T47D (cell line): ENCODE data around the gene MEGF11.
A peak's percentile ranks its signal among the peaks of the same experiment; 100 is the strongest.

Experiments
- DNase-seq, 2 experiments: peaks; one replicate each; pipeline versions ENCODE4 v3.0.0 to v3.0.0-alpha.2; 2011 to 2012; ENCODE audit warnings: low read depth in 1 of 2, low spot score in 1 of 2
- JUND ChIP-seq: IDR thresholded peaks from 2 replicates; pipeline ENCODE4 v1.6.1; 2012; ENCODE audit warnings: low read depth
- in situ Hi-C: cut with HindIII; loops from 2 replicates; pipeline ENCODE4 v1.10.0; 2016; ENCODE audit warnings: low sequenced_read_pairs, low pct_unique_long_range_greater_than_20kb

Gene MEGF11

DNA sequence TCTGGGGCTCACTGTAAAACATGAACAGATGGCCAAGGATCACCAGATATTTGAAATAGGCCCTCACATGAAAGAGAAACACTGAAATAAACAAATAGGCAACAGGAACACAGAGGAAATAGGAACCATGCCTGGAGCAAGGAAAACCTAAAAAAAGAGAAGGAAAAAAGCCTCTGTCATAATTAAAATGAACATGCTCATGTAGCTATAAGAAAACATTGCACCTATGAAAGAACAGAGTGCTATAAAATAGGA, 281.9 kb downstream of the MEGF11 start:
- DNase-seq = no peak
- no peak for TF ChIP-seq JUND
- in situ Hi-C loops = no loop called here

DNA sequence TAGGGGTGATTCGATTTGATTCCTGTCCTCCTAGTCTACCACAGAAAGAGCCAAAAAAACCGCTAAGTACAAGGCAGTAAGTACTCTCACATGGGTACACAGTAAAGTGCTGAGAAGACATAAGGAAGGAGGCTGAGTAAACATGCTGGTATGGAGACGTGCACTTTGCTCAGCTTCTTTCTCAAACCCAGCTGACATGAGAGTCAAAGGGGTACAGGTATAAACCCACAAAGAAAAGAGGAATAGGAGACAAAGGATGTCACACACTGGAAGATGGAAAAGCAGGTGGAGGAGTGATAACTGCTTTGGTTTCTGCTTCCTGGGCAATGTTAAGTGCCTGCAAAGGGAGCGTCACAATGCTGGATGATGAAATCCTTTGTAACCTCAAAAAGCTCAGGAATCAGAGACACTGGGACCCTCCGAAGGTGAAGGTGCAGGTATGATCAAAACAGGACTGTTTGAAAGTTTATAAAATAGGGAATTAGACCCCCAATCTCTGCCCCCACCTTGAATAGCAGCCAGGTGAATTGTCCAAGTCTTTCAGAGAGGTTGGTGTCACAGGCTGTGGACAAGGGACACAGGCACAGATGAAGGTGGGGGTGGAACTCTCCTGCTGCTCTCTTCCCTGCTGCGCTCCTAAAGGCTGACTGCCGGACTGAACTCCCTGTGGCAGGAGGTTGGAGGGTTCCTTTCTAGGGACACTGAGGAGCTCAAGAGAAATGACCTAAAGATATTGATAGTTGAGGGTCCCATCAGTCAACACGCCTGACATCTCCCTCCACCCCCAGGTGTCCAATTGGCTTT, 282.4 kb downstream of the MEGF11 start:
- no peak for TF ChIP-seq JUND
- in situ Hi-C loops = no loop called here
- peak in 1 of 2 experiments; percentile 20 for DNase-seq

DNA sequence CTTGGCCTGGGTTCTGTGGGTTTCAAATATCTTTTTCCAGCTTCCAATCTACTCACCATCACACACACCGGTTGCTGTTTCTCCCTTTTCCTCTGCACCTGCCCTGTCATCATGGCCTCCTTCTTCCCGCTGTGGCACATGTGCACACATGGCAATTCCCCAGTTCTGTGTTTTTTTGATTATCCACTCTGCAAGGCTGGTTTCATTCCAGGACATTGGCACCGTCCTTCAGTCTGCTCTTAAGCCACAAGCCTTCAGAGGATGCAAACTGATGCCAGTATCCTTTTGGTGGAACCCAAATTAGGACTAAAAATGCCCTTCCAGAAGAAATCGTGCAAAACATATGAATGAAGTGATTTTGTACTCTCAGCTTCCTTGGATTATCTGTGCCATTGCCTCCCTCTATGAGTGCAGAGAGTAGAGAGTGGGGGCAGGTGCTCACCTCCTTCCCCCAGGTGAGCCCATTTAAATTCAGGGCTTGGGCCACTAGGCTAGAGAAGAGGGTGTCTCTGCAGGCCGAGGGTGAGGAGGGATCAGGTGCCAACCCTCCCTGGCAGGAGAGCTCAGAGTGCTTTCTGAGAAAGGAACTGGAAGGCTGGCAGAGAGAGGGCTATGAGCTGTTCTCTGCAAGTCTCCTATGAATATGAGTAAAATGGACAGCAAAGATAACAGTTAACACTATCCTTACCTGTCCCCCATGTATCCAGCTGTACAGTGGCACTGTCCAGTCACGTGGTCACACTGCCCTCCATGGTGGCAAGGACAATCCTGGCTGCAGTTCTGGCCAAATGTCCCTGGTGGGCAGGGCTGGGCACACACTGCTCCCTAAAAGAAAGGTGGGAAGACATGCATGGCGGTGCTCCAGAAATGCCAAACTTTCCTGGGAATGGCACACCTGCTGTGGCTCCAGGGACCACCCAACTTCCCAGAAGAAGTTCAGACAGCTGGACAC, 283.4 kb downstream of the MEGF11 start:
- in situ Hi-C loops = no loop called here
- no peak for DNase-seq
- TF ChIP-seq JUND = no peak

DNA sequence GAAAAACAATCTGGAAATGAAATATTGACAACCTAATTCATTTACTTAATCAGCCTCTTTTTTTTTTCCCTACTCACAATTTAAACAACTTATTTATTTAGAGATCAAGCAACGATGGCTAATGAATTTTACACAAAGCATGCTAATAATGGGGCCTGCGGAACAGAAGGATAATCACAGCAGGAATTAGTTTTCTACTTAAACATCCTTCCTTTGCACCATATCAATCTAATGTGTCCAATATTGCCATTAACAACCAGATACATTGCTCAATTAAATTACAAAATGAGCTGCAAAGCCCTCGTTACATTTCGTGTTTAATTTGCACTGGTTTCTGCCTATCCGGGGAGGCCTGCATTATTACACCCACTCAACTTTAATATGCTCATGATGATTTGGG, 285.0 kb downstream of the MEGF11 start:
- DNase-seq = no peak
- in situ Hi-C loops = no loop called here
- no peak for TF ChIP-seq JUND

DNA sequence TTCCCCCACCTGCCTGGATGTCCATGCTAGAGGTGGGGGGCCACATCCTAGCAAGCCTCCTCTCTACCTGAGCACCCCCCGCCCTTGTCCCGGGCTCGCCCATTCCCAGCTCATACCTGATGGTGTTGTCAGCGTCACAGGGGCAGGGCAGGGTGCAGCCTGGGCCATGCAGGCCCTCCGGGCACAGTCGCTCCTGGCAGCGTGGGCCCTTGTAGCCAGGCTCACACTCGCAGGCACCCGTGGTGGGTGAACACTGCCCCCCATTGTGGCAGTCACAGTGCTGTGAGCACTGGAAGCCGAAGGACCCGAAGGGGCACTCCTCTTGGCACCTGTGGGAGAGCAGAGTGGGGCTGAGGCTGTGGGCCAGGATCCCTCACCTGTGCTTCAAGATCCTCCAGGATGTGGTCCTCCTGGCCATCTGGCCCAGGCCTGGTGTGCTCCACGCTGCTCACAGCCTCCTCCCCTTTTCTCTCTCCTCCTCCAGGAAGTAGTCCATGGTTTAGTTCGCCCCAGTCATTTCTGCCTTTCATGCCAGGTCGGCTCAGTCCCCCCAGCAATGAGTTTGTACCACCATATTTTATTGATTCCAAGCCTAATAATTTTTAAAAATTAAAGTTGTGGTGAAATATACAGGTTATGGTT, 288.6 kb downstream of the MEGF11 start:
- no peak for TF ChIP-seq JUND
- no peak for DNase-seq
- in situ Hi-C loops = no loop called here

DNA sequence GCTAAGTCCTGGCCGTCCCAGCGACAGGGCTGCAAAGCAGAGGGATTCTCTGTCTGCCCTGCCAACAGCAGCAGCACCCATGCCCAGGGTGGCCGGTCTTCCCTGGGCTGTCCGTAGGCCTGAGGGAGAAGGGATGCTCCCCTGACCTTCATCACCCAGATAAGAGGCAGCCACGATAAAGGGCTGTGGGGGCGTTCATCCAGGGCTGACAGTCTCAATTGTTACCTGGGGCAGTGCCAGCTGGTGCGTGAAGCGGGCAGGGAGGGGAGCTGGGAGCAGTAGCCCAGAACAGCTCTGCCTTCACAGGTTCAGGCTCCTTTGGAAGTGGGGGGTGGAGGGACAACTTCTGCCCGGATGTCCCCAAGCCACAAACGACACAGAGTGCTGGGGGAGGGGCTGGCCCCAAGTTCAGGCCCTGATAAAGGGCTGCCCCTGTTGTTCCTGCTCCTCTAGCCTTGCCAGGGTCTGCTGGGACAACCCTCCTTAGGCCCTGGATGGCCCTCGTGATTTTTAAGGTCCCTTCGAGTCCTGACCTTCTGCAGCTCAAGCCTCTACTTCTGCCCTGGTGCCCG, 289.6 kb downstream of the MEGF11 start:
- DNase-seq = no peak
- in situ Hi-C loops = no loop called here
- TF ChIP-seq JUND = no peak

DNA sequence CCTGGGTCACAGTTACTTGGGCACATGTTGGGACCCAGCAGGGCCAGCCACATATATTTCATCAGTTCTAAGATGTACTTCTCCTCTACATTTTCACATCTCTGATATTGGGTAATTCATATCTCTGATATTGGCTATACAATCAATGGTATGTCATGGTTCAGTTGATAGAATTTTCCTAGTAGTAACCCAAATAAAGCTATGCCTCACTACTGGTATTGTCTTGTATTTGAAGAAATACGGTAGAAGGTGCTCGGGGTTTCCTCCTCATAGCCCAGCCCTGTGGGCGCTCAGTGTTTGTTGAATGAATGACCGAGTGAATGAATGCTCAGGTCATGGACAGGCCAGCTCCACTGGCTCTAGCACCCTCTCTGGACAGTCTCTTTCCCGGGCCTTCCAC, 290.2 kb downstream of the MEGF11 start:
- TF ChIP-seq JUND = no peak
- DNase-seq = no peak
- in situ Hi-C loops = no loop called here

DNA sequence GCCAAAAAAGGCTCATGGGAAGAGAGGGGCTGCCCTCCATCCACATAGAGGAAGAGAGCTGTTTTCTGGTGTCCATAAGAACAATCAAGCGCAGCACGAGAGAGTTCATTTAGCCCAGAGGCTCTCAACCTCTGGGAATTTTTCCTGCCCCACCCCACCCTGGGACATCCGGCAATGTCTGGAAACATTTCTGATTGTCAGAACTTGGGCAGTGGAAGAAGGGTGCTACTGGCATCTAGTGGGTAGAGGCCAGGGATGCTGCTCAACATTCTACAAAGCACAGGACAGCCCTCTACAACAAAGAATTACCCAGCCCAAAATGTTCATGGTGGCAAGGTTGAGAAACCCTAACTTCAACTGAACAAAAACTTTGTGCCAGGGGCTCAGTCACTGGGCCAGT, 291.4 kb downstream of the MEGF11 start:
- peak in 1 of 2 experiments; percentile 23 for DNase-seq
- no peak for TF ChIP-seq JUND
- in situ Hi-C loops = no loop called here

DNA sequence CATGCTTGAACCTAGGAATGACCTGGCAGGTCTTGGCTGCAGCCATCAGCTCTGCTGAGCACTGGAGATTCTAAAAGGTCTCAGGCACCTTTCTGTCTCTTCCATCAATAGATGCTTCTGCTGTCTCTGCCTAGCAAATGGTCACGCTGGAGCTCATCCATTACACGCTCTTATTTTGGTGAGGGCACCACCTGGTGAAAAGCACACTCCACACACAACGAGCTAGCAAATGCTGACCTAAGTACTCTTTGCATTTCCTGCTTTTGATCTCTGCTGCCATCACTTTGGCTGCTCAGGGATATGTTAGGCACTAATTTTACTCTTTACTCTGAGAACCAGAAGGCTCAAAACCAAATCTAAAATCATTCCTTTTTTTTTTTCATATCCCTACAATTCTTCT, 293.0 kb downstream of the MEGF11 start:
- no peak for TF ChIP-seq JUND
- in situ Hi-C loops = no loop called here
- no peak for DNase-seq

DNA sequence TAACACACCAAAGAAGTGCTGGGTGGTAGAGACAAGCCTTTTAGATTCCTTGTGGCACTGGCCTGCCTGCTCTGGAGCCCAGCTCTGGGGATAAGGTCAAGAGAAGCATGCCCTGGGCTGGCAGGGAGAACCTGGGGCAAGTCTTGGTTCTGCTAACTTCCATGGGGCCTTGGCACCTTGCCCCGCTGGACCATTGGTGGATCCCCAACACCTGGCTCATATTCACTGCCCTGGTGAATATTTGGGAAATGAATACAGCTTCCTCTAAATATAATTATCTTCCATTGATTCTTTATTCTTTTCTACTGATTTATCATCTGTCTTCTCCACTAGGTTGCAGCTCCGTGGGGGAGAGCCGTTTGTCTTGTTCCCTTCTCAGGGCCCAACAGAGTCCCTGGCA, 294.7 kb downstream of the MEGF11 start:
- in situ Hi-C loops = no loop called here
- TF ChIP-seq JUND = no peak
- DNase-seq = no peak

DNA sequence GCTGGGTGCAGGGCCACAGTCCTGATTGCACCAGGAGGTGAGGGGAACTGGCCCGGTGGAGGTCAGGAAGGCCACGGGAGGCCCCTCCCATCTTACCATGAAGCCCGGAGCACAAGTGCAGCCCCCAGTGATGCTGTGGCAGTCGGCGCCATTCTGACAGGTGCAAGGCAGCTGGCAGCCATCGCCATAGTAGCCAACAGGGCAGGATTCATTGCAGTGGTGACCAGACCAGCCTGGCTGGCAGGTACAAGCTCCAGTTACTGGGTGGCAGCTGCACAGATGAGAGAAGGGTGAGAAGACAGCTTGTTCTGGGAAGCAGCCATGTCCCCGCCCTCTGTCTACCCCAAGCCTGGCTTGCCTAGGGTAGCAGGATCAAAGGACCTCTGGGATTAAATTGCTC, 296.1 kb downstream of the MEGF11 start:
- no peak for TF ChIP-seq JUND
- DNase-seq = no peak
- in situ Hi-C loops = no loop called here

DNA sequence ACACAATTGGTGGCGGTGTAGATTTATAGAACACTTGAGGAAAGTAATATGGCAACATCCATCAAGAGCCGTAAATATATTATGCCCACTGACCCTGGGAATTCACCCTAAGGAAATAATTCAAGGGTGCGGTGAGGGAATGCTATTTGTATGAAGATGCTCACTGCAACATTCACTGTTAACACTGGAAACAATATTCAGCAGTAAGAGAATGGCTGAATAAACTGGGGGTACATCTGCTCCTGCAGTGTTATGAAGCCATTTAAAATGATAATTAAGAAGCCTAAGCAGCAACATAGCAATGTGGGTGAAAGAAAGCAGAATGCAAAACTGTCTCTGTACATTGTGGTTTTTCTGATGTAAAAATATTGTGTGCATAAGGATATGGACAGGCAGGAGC, 296.7 kb downstream of the MEGF11 start:
- DNase-seq = no peak
- in situ Hi-C loops = no loop called here
- no peak for TF ChIP-seq JUND

DNA sequence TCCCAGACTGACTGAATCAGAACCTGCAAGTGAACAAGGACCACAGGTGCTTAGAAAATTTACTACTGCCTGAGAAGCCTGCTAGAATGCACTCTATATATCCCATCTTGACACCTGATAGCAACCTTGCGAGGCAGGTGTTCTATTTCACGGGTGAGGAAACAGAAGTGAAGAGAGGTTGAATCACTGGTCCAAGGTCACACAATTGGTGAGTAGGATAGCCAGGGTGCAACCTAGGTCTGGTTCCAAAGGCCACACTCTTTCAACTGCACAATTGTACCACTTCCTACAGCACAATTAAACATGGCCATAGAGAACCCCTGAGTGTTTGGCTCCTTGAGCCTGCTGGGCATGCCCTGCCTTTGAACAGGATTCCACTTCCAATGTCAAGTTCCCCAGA, 297.2 kb downstream of the MEGF11 start:
- TF ChIP-seq JUND = no peak
- no peak for DNase-seq

More for the DNA sequence above, 297.2 kb downstream of the MEGF11 start:
- in situ Hi-C loops = no loop called here
